ENCODE data around the gene CFAP46. TPM values are rescaled to one million over a fixed set of nuclear protein-coding genes. Genes with fewer than 3 reads are reported as not detected.

The CFAP46 gene
- total RNA-seq, 2 donors from 2014 or later: 0.35 to 1.5 TPM

DNA sequence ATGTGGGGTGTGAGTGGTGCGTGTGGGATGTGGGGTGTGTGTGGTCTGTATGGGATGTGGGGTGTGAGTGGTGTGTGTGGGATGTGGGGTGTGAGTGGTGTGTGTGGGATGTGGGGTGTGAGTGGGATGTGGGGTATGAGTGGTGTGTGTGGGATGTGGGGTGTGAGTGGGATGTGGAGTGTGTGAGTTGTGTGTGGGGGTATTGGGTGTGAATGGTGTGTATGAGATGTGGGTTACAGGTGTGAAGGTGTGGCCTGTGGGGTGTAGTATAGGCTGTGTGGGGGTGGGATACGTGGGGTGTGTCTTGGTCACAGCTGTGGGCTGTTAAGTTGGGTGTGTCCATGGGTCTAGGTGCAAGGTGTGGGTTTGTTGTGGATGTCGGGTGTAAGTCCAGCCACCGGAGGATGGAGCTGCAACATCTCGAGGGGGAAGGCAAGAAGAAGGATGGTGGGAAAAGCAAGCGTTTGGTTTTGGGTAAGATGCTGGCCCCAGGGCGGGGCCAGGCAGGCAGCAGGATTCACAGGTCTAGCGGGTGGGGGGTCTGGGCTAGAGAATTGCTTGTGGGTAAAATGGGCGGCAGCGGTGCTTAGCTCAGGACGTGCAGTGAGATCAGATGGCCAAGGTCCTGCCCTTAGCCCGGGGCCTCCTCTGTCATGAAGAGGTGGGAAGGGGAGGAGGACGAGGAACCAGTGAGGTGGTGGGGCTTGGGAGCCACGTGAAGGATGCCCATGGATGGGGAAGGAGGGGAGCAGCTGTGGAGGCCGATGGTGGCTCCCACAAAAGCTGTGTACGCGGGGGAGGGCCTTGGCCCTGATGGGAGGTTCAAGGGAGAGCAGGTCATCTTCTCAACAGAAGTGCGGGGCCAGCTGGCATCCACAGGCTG lies 60.1 kb downstream of the CFAP46 start:
- no peaks in the 10 kb centered on the region for H3K4me1 ChIP-seq
- H3K27ac ChIP-seq: no peak overlapping the region
- H3K9me3 ChIP-seq: no peaks in the 10 kb centered on the region
- H3K27me3 ChIP-seq: no peaks in the 10 kb centered on the region
- DNase-seq (ENCODE audit: low spot score): no peak
- no peaks in the 10 kb centered on the region for H3K36me3 ChIP-seq
- no peak overlapping the region for H3K4me3 ChIP-seq
- TF ChIP-seq, protein P1, sequence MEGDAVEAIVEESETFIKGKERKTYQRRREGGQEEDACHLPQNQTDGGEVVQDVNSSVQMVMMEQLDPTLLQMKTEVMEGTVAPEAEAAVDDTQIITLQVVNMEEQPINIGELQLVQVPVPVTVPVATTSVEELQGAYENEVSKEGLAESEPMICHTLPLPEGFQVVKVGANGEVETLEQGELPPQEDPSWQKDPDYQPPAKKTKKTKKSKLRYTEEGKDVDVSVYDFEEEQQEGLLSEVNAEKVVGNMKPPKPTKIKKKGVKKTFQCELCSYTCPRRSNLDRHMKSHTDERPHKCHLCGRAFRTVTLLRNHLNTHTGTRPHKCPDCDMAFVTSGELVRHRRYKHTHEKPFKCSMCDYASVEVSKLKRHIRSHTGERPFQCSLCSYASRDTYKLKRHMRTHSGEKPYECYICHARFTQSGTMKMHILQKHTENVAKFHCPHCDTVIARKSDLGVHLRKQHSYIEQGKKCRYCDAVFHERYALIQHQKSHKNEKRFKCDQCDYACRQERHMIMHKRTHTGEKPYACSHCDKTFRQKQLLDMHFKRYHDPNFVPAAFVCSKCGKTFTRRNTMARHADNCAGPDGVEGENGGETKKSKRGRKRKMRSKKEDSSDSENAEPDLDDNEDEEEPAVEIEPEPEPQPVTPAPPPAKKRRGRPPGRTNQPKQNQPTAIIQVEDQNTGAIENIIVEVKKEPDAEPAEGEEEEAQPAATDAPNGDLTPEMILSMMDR (IDR thresholded peaks at IDR 0.05): no peak

DNA sequence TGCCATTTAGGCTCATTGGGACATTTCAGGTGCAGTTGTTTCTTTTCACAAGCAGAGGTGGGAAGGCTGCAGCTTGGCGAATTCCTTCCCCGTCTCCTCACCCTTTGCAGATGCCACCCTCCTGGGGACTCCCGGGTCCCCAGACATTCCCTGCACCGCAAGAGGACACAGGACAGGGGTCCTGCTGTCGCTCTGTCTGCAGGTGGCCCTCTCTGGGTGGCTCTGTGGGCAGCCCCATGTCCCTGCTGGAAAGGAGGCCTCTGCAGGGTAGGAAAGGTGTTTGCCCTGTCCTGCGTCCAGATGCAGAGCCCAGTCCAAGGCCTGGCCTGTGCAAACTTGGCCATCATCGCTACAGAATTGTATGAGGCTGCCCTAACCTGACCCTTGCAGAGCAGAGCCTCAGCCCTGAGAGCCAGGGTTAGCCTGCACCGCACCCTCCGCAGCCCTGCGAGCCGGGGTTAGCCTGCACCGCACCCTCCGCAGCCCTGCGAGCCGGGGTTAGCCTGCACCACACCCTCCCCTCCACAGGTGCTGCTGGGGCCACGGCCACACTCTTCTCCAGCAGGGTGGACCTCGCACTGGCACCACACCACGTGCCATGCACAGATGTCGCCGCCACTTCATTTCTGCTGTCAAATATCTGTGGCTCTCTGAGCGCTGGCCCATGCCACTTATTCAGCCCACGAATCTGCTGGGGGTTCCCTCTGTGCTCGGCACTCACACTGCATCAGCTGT lies 61.0 kb downstream of the CFAP46 start:
- no peak overlapping the region for H3K27ac ChIP-seq
- H3K9me3 ChIP-seq: no peaks in the 10 kb centered on the region
- no peaks in the 10 kb centered on the region for H3K4me1 ChIP-seq
- DNase-seq (ENCODE audit: low spot score): no peak
- H3K36me3 ChIP-seq: no peaks in the 10 kb centered on the region
- TF ChIP-seq, protein P1 (IDR thresholded peaks at IDR 0.05): no peak
- no peak overlapping the region for H3K4me3 ChIP-seq
- H3K27me3 ChIP-seq: no peaks in the 10 kb centered on the region

DNA sequence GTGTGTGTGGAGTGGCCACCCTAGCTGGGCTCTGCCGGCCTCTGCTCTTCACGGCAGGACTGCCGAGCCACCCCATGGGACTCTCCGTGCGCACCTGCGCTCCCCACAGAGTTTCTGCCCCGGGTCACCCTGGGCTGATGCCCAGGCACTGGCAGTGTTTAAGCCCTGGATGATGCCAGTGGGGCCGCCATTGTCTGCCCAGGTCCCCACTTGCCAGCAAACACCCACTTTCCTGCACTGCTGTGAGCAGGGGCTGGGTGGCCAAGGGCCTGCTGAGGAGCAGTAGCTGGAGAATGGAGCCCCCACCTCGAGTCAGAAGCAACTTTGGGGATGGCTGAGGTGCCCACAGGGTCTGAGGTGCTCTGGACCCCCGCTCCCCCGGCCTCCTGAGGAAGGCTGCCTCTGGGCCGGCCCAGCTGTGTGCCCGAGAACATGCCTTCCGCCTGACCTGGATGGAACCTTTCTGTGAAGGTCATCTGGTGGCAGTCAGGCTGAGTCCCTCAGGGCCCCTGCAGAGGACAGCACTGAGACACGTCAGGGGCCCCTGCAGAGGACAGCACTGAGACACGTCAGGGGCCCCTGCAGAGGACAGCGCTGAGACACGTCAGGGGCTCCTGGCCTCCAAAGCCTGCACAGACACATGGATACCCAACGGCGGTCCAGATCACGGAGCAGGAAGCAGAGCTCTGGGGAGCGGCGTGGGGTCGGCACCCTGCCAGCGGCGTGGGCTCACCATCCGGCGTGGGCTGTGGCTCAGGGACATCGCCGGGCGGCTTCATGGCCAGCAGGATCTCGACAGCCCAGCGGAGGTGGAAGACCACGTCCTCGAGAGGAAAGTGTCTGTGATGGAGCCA lies 62.0 kb downstream of the CFAP46 start:
- no peaks in the 10 kb centered on the region for H3K27me3 ChIP-seq
- TF ChIP-seq, protein P1 (IDR thresholded peaks at IDR 0.05): no peak
- no peaks in the 10 kb centered on the region for H3K4me1 ChIP-seq
- H3K36me3 ChIP-seq: no peaks in the 10 kb centered on the region
- H3K4me3 ChIP-seq: no peak overlapping the region
- no peak overlapping the region for H3K27ac ChIP-seq
- peaks cover 0 to 4% of the 10 kb centered on the region in 2 donors for H3K9me3 ChIP-seq
- DNase-seq (ENCODE audit: low spot score): no peak

DNA sequence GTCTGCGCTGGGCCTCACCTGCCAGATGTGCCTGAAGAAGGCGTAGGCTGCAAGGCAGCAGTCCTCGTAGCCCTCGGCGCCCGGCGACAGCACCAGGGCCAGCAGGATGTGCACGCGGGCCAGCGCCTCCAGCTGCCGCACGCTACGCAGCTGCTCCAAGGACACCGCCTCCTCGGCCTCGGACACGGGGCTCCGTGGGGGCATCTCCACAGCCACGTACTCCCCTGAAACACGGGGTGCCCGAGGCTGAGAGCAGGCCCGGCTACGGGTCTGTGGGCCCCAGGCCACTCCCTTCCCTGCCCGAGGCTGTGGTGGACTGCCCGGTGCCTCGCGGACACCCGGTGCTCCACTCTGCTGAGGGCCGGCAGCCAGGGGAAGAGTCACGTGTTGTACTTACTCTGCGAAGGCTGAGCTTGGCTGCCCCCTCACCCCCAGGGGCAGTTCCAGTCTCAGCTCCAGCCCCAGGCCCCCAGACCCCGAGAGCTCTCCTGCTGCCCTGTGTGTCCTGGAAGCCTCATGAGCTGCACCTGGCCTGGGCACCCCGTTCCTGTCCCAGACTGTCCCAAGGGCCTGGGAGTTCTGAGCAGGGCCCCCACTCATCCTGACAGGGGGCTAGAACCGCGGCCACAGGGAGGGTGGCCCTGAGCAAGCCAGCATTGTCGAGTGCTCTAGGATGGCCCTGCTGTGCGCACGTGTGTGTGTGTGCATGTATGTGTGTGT lies 62.8 kb downstream of the CFAP46 start:
- Histone ChIP-seq H3K27ac (no peak overlapping the region), H3K36me3 (no peaks in the 10 kb centered on the region), H3K27me3 (no peaks in the 10 kb centered on the region), H3K4me3 (no peak overlapping the region), H3K4me1 (no peaks in the 10 kb centered on the region), H3K9me3 (peaks cover 0 to 8% of the 10 kb centered on the region in 2 donors)
- TF ChIP-seq, protein P1 (IDR thresholded peaks at IDR 0.05): no peak
- DNase-seq (ENCODE audit: low spot score): no peak
